Thyroid gland (tissue), 4 donors: ENCODE measurements around the gene NFKBIB.

ENCODE experiments used
- CTCF ChIP-seq, 6 experiments: fragments of 200-600 bp in 3 of 6; fragments of 450-650 bp in 3 of 6; sonication (generic) in 3 of 6; IDR thresholded peaks; one replicate each; pipeline ENCODE4 v1.5.1; 2016 to 2019; ENCODE audit warnings: antibody characterized with exemption in 6 of 6, mild to moderate bottlenecking in 2 of 6, inconsistent platforms in 1 of 6, moderate library complexity in 1 of 6
- POLR2A ChIP-seq, 2 donors: fragments of 450-650 bp; IDR thresholded peaks; one replicate each; pipeline ENCODE4 v1.6.1; 2017; ENCODE audit warnings: antibody characterized with exemption in 2 of 2, mild to moderate bottlenecking in 2 of 2, moderate library complexity in 1 of 2

- TF ChIP-seq CTCF (IDR thresholded peaks at IDR 0.05): no peak
- TF ChIP-seq POLR2A (IDR thresholded peaks at IDR 0.05): no peak
Measured at GRCh38 chr19:38904581-38905539, 5.1 kb downstream of the NFKBIB start.
